OCI-LY1 (cell line): ENCODE results near the gene SPARC.

Source experiments
- CTCF ChIP-seq: fragments of 200-600 bp; sonication (generic), shearing (Covaris generic); IDR thresholded peaks from 2 replicates; pipeline ENCODE4 v1.5.1; 2017; ENCODE audit warnings: mild to moderate bottlenecking, antibody characterized with exemption, low read length, moderate library complexity, mixed read lengths
- EZH2 ChIP-seq: fragments of 200-600 bp; sonication (generic), shearing (Covaris generic); IDR thresholded peaks from 2 replicates; pipeline ENCODE4 v1.8.0; 2017; ENCODE audit warnings: borderline replicate concordance, mixed run types, mild to moderate bottlenecking, antibody characterized with exemption, low read length, moderate library complexity, mixed read lengths

DNA sequence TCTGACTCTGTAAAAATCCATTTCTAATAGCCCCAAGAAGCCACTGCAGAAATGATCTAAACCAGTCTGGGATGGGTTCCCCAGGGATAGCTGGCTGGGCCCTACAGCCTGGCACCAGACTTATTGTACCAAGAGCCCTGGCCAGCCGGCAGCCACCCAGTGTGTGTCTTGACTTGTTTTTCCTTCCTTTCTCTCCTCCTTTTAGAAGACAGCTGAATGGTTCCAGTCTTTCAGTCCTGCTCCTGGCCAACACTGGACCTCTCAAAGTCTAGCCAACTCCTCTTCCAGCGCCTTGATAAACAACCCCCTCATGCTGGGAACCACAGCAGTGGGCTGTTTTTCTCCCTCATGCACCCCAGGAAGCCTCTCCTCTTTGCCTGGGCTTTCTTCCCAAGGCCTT is 37.6 kb upstream of the SPARC start:
- TF ChIP-seq CTCF = no peak
- no peak for TF ChIP-seq EZH2
